Liver (tissue), 9 donors: ENCODE data around the gene ZNF768. TPM values are rescaled to one million over a fixed set of nuclear protein-coding genes. Genes with fewer than 3 reads are reported as not detected.

ENCODE experiments used
- DNase-seq: peaks from one replicate; pipeline ENCODE4 v3.0.0-alpha.2; 2017; ENCODE audit warnings: low spot score
- H3K27ac ChIP-seq, 2 donors: one replicate each; pipeline ENCODE4 v1.7.0; 2013; ENCODE audit warnings: inconsistent platforms in 2 of 2, low read length in 2 of 2, control low read depth in 1 of 2, low read depth in 1 of 2, mild to moderate bottlenecking in 1 of 2
- H3K27me3 ChIP-seq, 4 donors: one replicate each; pipeline versions ENCODE4 v1.6.1 to v1.7.0; 2013; ENCODE audit warnings: low read length in 3 of 4, inconsistent platforms in 1 of 4, mild to moderate bottlenecking in 1 of 4, moderate library complexity in 1 of 4; ENCODE audit not compliant: control insufficient read depth in 4 of 4, insufficient read depth in 4 of 4
- H3K36me3 ChIP-seq, 4 donors: one replicate each; pipeline versions ENCODE4 v1.6.1 to v1.7.0; 2013; ENCODE audit warnings: low read length in 3 of 4, mild to moderate bottlenecking in 3 of 4, low read depth in 1 of 4, moderate library complexity in 1 of 4; ENCODE audit not compliant: control insufficient read depth in 4 of 4, insufficient read depth in 3 of 4
- H3K4me1 ChIP-seq, 4 donors: one replicate each; pipeline versions ENCODE4 v1.6.1 to v1.7.0; 2013; ENCODE audit warnings: low read length in 3 of 4, mild to moderate bottlenecking in 3 of 4, moderate library complexity in 1 of 4; ENCODE audit not compliant: control insufficient read depth in 4 of 4, insufficient read depth in 4 of 4
- H3K4me3 ChIP-seq, 3 donors: one replicate each; pipeline versions ENCODE4 v1.6.1 to v1.7.0; 2013; ENCODE audit warnings: low read length in 3 of 3, control low read depth in 1 of 3, low read depth in 1 of 3, mild to moderate bottlenecking in 1 of 3
- H3K9ac ChIP-seq, 2 donors: one replicate each; pipeline ENCODE4 v1.7.0; 2013; ENCODE audit warnings: low read length in 2 of 2, mild to moderate bottlenecking in 2 of 2, moderate library complexity in 2 of 2, control low read depth in 1 of 2, low read depth in 1 of 2
- H3K9me3 ChIP-seq, 4 donors: one replicate each; pipeline versions ENCODE4 v1.6.1 to v1.7.0; 2013; ENCODE audit warnings: low read length in 3 of 4; ENCODE audit not compliant: control insufficient read depth in 4 of 4
- EGR1 ChIP-seq, 2 donors: IDR thresholded peaks; 2 replicates each; pipeline ENCODE4 v1.6.1; 2016 to 2018; ENCODE audit warnings: antibody characterized with exemption in 2 of 2, low read depth in 2 of 2
- FOXA1 ChIP-seq: IDR thresholded peaks from 2 replicates; pipeline ENCODE4 v1.6.1; 2016; ENCODE audit warnings: antibody characterized with exemption
- FOXA2 ChIP-seq: IDR thresholded peaks from 2 replicates; pipeline ENCODE4 v1.6.1; 2016; ENCODE audit warnings: antibody characterized with exemption
- GABPA ChIP-seq, 2 donors: IDR thresholded peaks in 1 of 2; conservative IDR thresholded peaks in 1 of 2; 2 replicates each; pipeline ENCODE4 v1.6.1; 2016; ENCODE audit warnings: antibody characterized with exemption in 2 of 2, mild to moderate bottlenecking in 1 of 2, moderate library complexity in 1 of 2
- HNF4A ChIP-seq, 2 donors: conservative IDR thresholded peaks; 2 replicates each; pipeline ENCODE4 v1.6.1; 2016; ENCODE audit warnings: antibody characterized with exemption in 2 of 2, mild to moderate bottlenecking in 2 of 2
- HNF4G ChIP-seq: IDR thresholded peaks from 2 replicates; pipeline ENCODE4 v1.6.1; 2016; ENCODE audit warnings: antibody characterized with exemption
- JUND ChIP-seq, 2 donors: IDR thresholded peaks; 2 replicates each; pipeline ENCODE4 v1.6.1; 2016; ENCODE audit warnings: antibody characterized with exemption in 2 of 2
- MAX ChIP-seq: IDR thresholded peaks from 2 replicates; pipeline ENCODE4 v1.6.1; 2016; ENCODE audit warnings: antibody characterized with exemption
- NR2F2 ChIP-seq: IDR thresholded peaks from 2 replicates; pipeline ENCODE4 v1.6.1; 2016; ENCODE audit warnings: antibody characterized with exemption
- RAD21 ChIP-seq, 2 donors: IDR thresholded peaks; 2 replicates each; pipeline ENCODE4 v1.6.1; 2016; ENCODE audit warnings: antibody characterized with exemption in 2 of 2, mild to moderate bottlenecking in 2 of 2
- REST ChIP-seq: IDR thresholded peaks from 2 replicates; pipeline ENCODE4 v1.6.1; 2016; ENCODE audit warnings: antibody characterized with exemption, mild to moderate bottlenecking
- SP1 ChIP-seq: IDR thresholded peaks from 2 replicates; pipeline ENCODE4 v1.6.1; 2018; ENCODE audit warnings: antibody characterized with exemption, mild to moderate bottlenecking
- TAF1 ChIP-seq: conservative IDR thresholded peaks from 2 replicates; pipeline ENCODE4 v1.6.1; 2016; ENCODE audit warnings: antibody characterized with exemption, mild to moderate bottlenecking
- YY1 ChIP-seq: IDR thresholded peaks from 2 replicates; pipeline ENCODE4 v1.6.1; 2016; ENCODE audit warnings: antibody characterized with exemption, mild to moderate bottlenecking
- WGBS: extraction: QIAGEN DNeasy Blood & Tissue Kit; methylation state at CpG from one replicate; pipeline ENCODE4 v1.1.7; 2013; 5-methylcytosine and 5-hydroxymethylcytosine counted together
- polyA plus RNA-seq, 2 donors: library from polyadenylated mRNA; stranded (reverse) in 1 of 2; unstranded in 1 of 2; fragments of 200-250 nt in 1 of 2; fragments of >200 nt in 1 of 2; fragmentation: Nextera tagmentation in 1 of 2; extraction: Ambion mirVana in 1 of 2; gene quantifications; one replicate each; pipeline versions ENCODE4 v1.2.1 to v1.2.3, GENCODE V29; 2013 to 2015
- total RNA-seq, 2 donors: library from RNA; depleted of rRNA; stranded (reverse); fragments of >200 nt; gene quantifications; one replicate each; pipeline ENCODE4 v1.2.3, GENCODE V29; 2014
- TF ChIP-seq, protein P1 (sequence below): IDR thresholded peaks from 2 replicates; pipeline ENCODE4 v1.6.1; 2016; ENCODE audit warnings: antibody characterized with exemption
- TF ChIP-seq, protein P2 (sequence below): IDR thresholded peaks from 2 replicates; pipeline ENCODE4 v1.6.1; 2016; ENCODE audit warnings: antibody characterized with exemption
- TF ChIP-seq, protein P3 (sequence below): fragments of 150-350 bp; IDR thresholded peaks from 2 replicates; pipeline ENCODE4 v1.5.1; 2017; ENCODE audit warnings: improper control_type of control experiment, low read depth, low read length; ENCODE audit not compliant: missing input control
- donor health status: healthy.
- donor health status: healthy.
- donor health status: healthy.
- donor health status: healthy.
- donor health status: healthy.

The ZNF768 gene
- total and polyA plus RNA-seq, 4 donors, result 2.2 to 16.9 (median 10.9) TPM

- TF ChIP-seq HNF4A (conservative IDR thresholded peaks at IDR 0.05) (no peak), MAX (no peak), FOXA1 (no peak), TAF1 (no peak), SP1 (no peak), YY1 (no peak), HNF4G (no peak), EGR1 (IDR thresholded peaks at IDR 0.05; ENCODE audit: low read depth in 2 of 2) (no peak), JUND (IDR thresholded peaks at IDR 0.05) (no peak), FOXA2 (no peak), GABPA (IDR thresholded peaks at IDR 0.05 in 1 of 2, conservative IDR thresholded peaks at IDR 0.05 in 1 of 2) (no peak), RAD21 (IDR thresholded peaks at IDR 0.05) (no peak), NR2F2 (no peak)
- TF ChIP-seq, protein P1, sequence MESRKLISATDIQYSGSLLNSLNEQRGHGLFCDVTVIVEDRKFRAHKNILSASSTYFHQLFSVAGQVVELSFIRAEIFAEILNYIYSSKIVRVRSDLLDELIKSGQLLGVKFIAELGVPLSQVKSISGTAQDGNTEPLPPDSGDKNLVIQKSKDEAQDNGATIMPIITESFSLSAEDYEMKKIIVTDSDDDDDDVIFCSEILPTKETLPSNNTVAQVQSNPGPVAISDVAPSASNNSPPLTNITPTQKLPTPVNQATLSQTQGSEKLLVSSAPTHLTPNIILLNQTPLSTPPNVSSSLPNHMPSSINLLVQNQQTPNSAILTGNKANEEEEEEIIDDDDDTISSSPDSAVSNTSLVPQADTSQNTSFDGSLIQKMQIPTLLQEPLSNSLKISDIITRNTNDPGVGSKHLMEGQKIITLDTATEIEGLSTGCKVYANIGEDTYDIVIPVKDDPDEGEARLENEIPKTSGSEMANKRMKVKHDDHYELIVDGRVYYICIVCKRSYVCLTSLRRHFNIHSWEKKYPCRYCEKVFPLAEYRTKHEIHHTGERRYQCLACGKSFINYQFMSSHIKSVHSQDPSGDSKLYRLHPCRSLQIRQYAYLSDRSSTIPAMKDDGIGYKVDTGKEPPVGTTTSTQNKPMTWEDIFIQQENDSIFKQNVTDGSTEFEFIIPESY, result no peak
- TF ChIP-seq, protein P2, sequence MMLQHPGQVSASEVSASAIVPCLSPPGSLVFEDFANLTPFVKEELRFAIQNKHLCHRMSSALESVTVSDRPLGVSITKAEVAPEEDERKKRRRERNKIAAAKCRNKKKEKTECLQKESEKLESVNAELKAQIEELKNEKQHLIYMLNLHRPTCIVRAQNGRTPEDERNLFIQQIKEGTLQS, result no peak
- TF ChIP-seq, protein P3, sequence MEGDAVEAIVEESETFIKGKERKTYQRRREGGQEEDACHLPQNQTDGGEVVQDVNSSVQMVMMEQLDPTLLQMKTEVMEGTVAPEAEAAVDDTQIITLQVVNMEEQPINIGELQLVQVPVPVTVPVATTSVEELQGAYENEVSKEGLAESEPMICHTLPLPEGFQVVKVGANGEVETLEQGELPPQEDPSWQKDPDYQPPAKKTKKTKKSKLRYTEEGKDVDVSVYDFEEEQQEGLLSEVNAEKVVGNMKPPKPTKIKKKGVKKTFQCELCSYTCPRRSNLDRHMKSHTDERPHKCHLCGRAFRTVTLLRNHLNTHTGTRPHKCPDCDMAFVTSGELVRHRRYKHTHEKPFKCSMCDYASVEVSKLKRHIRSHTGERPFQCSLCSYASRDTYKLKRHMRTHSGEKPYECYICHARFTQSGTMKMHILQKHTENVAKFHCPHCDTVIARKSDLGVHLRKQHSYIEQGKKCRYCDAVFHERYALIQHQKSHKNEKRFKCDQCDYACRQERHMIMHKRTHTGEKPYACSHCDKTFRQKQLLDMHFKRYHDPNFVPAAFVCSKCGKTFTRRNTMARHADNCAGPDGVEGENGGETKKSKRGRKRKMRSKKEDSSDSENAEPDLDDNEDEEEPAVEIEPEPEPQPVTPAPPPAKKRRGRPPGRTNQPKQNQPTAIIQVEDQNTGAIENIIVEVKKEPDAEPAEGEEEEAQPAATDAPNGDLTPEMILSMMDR, result no peak
- Histone ChIP-seq H3K9me3 (no peaks in the 10 kb centered on the region), H3K36me3 (peaks cover 0 to 1% (median 0%) of the 10 kb centered on the region in 4 donors), H3K4me1 (peaks cover 0 to 13% (median 7%) of the 10 kb centered on the region in 4 donors), H3K9ac (no peak overlapping the region), H3K27ac (no peak overlapping the region), H3K4me3 (no peak overlapping the region), H3K27me3 (no peaks in the 10 kb centered on the region)
- WGBS, result 74% methylated on average over 8 of the region's 8 CpGs
- DNase-seq, result no peak
Measured at GRCh38 chr16:30565984-30566383, 39.6 kb upstream of the ZNF768 start.

- Histone ChIP-seq H3K27me3 (no peaks in the 10 kb centered on the region), H3K4me1 (peaks cover 0 to 11% (median 4%) of the 10 kb centered on the region in 4 donors), H3K9ac (no peak overlapping the region), H3K9me3 (no peaks in the 10 kb centered on the region), H3K36me3 (peaks cover 0 to 1% (median 0%) of the 10 kb centered on the region in 4 donors), H3K4me3 (no peak overlapping the region), H3K27ac (no peak overlapping the region)
- WGBS, result 74% methylated on average over 7 of the region's 7 CpGs
- no peak for TF ChIP-seq YY1
- no peak for TF ChIP-seq SP1
- no peak for TF ChIP-seq FOXA2
- no peak for TF ChIP-seq EGR1 (IDR thresholded peaks at IDR 0.05; ENCODE audit: low read depth in 2 of 2)
- no peak for TF ChIP-seq REST
- DNase-seq, result no peak
Measured at GRCh38 chr16:30565526-30565925, 39.2 kb upstream of the ZNF768 start.
